Measurements from ENCODE around the gene LSP1. TPM values are rescaled to one million over a fixed set of nuclear protein-coding genes. Genes with fewer than 3 reads are reported as not detected.

LSP1 gene
- total and polyA plus RNA-seq, 2 experiments from 2014 or later, result 2.8 TPM; not detected in 1

DNA sequence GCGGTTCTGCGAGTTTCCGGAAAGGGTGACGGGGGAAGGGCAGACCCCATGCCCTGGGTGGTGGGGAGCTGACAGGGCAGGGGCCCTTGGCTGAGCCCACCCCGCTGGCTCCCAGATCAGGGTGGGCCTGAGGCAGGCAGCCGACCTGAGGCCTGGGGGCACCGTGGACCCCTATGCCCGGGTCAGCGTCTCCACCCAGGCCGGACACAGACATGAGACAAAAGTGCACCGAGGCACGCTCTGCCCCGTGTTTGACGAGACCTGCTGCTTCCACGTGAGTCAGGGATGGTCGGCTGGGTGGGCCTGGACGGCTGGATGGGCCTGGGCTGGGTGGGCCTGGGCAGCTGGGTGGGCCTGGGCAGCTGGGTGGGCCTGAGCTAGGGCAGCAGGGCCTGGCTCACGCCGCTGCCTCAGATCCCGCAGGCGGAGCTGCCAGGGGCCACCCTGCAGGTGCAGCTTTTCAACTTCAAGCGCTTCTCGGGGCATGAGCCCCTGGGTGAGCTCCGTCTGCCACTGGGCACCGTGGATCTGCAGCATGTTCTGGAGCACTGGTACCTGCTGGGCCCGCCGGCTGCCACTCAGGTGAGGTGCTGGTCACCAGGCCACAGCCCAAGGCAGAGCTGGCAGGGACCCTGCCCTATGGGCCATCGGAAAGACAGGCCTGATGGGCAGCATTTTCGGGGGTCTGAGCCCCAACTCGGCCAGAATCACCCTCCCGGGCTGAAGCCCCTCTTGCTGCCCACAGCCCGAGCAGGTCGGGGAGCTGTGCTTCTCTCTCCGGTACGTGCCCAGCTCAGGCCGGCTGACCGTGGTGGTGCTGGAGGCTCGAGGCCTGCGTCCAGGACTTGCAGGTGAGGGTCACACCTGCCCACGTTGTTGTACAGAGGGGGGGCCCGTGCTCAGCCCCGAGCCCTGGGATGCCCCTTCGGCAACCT lies 16.6 kb upstream of the LSP1 start:
- DNase-seq (ENCODE audit: low read depth in 1 of 2, low spot score in 1 of 2), result no peak
- H3K4me1 ChIP-seq (ENCODE audit: low read depth), result peaks cover 15% of the 10 kb centered on the region
- no peaks in the 10 kb centered on the region for H3K9me3 ChIP-seq (ENCODE audit: low read depth)
- H3K4me3 ChIP-seq, result no peak overlapping the region
- H3K36me3 ChIP-seq, result no peaks in the 10 kb centered on the region
- no peak overlapping the region for H3K27ac ChIP-seq
- H3K27me3 ChIP-seq, result no peaks in the 10 kb centered on the region
- TF ChIP-seq, protein P1, sequence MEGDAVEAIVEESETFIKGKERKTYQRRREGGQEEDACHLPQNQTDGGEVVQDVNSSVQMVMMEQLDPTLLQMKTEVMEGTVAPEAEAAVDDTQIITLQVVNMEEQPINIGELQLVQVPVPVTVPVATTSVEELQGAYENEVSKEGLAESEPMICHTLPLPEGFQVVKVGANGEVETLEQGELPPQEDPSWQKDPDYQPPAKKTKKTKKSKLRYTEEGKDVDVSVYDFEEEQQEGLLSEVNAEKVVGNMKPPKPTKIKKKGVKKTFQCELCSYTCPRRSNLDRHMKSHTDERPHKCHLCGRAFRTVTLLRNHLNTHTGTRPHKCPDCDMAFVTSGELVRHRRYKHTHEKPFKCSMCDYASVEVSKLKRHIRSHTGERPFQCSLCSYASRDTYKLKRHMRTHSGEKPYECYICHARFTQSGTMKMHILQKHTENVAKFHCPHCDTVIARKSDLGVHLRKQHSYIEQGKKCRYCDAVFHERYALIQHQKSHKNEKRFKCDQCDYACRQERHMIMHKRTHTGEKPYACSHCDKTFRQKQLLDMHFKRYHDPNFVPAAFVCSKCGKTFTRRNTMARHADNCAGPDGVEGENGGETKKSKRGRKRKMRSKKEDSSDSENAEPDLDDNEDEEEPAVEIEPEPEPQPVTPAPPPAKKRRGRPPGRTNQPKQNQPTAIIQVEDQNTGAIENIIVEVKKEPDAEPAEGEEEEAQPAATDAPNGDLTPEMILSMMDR (IDR thresholded peaks at IDR 0.05; ENCODE audit: low read depth, low read length), result no peak

- peak; percentile 74 to 85 for DNase-seq (ENCODE audit: low read depth in 1 of 2, low spot score in 1 of 2)
- H3K27me3 ChIP-seq, result no peaks in the 10 kb centered on the region
- no peaks in the 10 kb centered on the region for H3K9me3 ChIP-seq (ENCODE audit: low read depth)
- TF ChIP-seq, protein P1 (IDR thresholded peaks at IDR 0.05; ENCODE audit: low read depth, low read length), result peak; percentile 91
- H3K4me3 ChIP-seq, result no peak overlapping the region
- peaks cover 24% of the 10 kb centered on the region for H3K4me1 ChIP-seq (ENCODE audit: low read depth)
- H3K27ac ChIP-seq, result no peak overlapping the region
- H3K36me3 ChIP-seq, result no peaks in the 10 kb centered on the region
Observed at GRCh38 chr11:1837171-1838076, 15.5 kb upstream of the LSP1 start.

DNA sequence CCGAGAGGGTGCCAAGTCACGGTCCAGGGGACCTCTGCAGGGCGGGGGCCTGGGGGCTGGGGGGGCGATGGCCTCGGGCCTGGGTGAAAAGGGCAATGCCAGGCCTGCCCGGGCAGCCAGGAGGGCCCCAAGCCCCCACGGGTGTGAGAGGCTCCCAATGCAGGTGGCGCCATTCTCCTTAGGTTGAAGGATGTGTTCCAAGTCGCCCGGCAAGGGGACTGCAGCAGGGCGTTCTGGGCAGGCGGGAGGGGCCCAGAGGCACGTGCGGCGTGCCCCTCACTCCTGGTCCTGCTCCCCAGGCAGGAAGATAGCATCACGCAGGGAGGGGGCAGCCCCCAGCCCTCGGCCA lies 14.8 kb upstream of the LSP1 start:
- H3K27ac ChIP-seq, result no peak overlapping the region
- no peak for DNase-seq (ENCODE audit: low read depth in 1 of 2, low spot score in 1 of 2)
- H3K4me3 ChIP-seq, result no peak overlapping the region
- no peaks in the 10 kb centered on the region for H3K9me3 ChIP-seq (ENCODE audit: low read depth)
- no peaks in the 10 kb centered on the region for H3K27me3 ChIP-seq
- peaks cover 29% of the 10 kb centered on the region for H3K4me1 ChIP-seq (ENCODE audit: low read depth)
- TF ChIP-seq, protein P1 (IDR thresholded peaks at IDR 0.05; ENCODE audit: low read depth, low read length), result no peak
- H3K36me3 ChIP-seq, result no peaks in the 10 kb centered on the region

- DNase-seq (ENCODE audit: low read depth in 1 of 2, low spot score in 1 of 2), result no peak
- no peaks in the 10 kb centered on the region for H3K27me3 ChIP-seq
- H3K36me3 ChIP-seq, result no peaks in the 10 kb centered on the region
- peaks cover 29% of the 10 kb centered on the region for H3K4me1 ChIP-seq (ENCODE audit: low read depth)
- no peak within 1 kb of the TSS for H3K27ac ChIP-seq
- no peaks in the 10 kb centered on the region for H3K9me3 ChIP-seq (ENCODE audit: low read depth)
- TF ChIP-seq, protein P1 (IDR thresholded peaks at IDR 0.05; ENCODE audit: low read depth, low read length), result no peak
- H3K4me3 ChIP-seq, result no peak within 1 kb of the TSS
Observed at GRCh38 chr11:1838426-1839144, 14.3 kb upstream of the LSP1 start, which contains the start of gene TNNI2. TNNI2 (plus strand) TSS chr11:1838981; CDS start chr11:1839697, 716 bp downstream.
